ENCODE results near the gene EEF1E1.

Gene EEF1E1

GRCh38 chr6:8030920-8031319, 71.4 kb downstream of the EEF1E1 start:
- DNase-seq (ENCODE audit: low read depth in 2 of 2), result no peak
- TF ChIP-seq CTCF (IDR thresholded peaks at IDR 0.05; ENCODE audit: low read depth, low read length), result no peak
- H3K4me3 ChIP-seq (replicated peaks in 1 of 2; ENCODE audit: low read depth in 2 of 2, low read length in 2 of 2), result no peak overlapping the region

Data from cardiac fibroblast (primary cell).